ENCODE results near the gene KLF6.

Gene KLF6

DNA sequence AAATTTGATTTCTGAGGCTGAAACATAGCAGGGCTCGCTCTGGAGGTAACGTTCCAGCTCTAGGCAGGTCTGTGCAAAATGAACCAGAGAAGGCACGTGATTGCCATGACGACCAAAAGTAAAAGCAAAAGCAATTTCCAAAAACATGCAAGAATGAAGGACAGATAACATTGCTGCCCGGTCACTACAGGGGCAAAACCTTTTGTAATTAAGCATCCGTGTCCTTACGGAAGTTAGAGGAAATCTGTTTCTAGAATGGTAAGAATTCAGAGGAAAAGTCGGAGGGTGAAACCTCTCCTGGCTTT, 2.9 kb downstream of the KLF6 start:
- Histone ChIP-seq H3K9me3 (ENCODE audit: control insufficient read depth, insufficient read depth, low read depth, low read length) (no peaks in the 10 kb centered on the region), H3K27ac (ENCODE audit: extremely low read depth, low read depth, low read length) (no peak overlapping the region), H3K4me1 (ENCODE audit: control insufficient read depth, insufficient read depth, low read length) (peaks cover 8% of the 10 kb centered on the region), H3K4me3 (ENCODE audit: low read depth, low read length) (no peak overlapping the region), H3K36me3 (ENCODE audit: control insufficient read depth in 2 of 2, insufficient read depth in 1 of 2, low read length in 2 of 2) (peaks cover 14 to 50% of the 10 kb centered on the region in 2 experiments)
- ChIA-PET CTCF (interaction anchor here (0.7 kb wide), 1 partner anchor 512 kb away, joined by 3 read pairs; no protein-coding TSS in a partner anchor), POLR2A (no interaction called here)
- TF ChIP-seq ZFHX2 (tag by site-specific recombination; conservative IDR thresholded peaks at IDR 0.05), result no peak
- no peak for TF ChIP-seq ZNF138 (tag by site-specific recombination; IDR thresholded peaks at IDR 0.05; ENCODE audit: borderline replicate concordance)

DNA sequence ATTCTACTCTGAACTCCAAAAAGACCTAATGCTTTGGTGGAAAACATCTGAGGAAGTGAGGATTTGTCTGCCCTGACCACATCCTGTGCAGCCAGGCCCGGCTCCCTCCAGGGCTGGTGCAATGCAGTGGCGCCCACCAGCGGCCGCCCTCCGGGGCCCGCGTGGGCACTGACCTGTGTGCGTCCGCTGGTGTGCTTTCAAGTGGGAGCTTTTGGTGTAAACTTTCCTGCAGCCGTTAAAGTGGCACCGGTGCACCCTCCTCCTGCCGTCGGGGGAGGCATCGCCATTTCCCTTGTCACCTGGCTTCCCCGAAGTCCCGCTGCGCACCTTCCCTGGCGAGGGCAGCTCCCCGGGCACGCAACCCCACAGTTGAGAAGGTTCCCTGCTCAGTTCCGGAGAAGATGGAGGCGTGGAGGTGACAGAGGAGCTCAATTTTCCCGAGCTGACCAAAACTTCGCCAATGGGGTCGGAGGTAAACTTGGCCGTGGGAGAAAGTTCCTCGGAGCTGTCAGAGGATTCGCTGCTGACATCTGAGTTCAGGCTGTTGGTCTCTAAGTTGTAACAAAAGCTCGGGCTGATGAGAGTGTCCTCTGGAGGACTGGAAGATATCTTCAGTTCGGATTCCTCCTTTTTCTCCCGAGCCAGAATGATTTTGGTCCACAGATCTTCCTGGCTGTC, 3.4 kb downstream of the KLF6 start:
- POLR2A ChIA-PET, result interaction anchor here (0.5 kb wide), 1 partner anchor 31 kb away, joined by 7 read pairs; no protein-coding TSS in a partner anchor
- peaks cover 14 to 50% of the 10 kb centered on the region in 2 experiments for H3K36me3 ChIP-seq (ENCODE audit: control insufficient read depth in 2 of 2, insufficient read depth in 1 of 2, low read length in 2 of 2)
- no peak overlapping the region for H3K4me3 ChIP-seq (ENCODE audit: low read depth, low read length)
- no peak for TF ChIP-seq ZNF23 (tag by site-specific recombination; IDR thresholded peaks at IDR 0.05; ENCODE audit: borderline replicate concordance)
- TF ChIP-seq ZBTB21 (tag by site-specific recombination; IDR thresholded peaks at IDR 0.05), result no peak
- TF ChIP-seq ZNF223 (tag by site-specific recombination; IDR thresholded peaks at IDR 0.05), result no peak
- TF ChIP-seq ZNF133 (tag by site-specific recombination; IDR thresholded peaks at IDR 0.05), result no peak
- TF ChIP-seq MEIS1 (CRISPR knock-in tag; IDR thresholded peaks at IDR 0.05; ENCODE audit: borderline replicate concordance), result no peak
- TF ChIP-seq, protein P1, sequence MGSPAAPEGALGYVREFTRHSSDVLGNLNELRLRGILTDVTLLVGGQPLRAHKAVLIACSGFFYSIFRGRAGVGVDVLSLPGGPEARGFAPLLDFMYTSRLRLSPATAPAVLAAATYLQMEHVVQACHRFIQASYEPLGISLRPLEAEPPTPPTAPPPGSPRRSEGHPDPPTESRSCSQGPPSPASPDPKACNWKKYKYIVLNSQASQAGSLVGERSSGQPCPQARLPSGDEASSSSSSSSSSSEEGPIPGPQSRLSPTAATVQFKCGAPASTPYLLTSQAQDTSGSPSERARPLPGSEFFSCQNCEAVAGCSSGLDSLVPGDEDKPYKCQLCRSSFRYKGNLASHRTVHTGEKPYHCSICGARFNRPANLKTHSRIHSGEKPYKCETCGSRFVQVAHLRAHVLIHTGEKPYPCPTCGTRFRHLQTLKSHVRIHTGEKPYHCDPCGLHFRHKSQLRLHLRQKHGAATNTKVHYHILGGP (tag by site-specific recombination; IDR thresholded peaks at IDR 0.05), result no peak
- TF ChIP-seq ZNF626 (tag by site-specific recombination; IDR thresholded peaks at IDR 0.05), result no peak
- no peak for TF ChIP-seq ZNF837 (tag by site-specific recombination; IDR thresholded peaks at IDR 0.05)
- TF ChIP-seq SALL2 (tag by site-specific recombination; IDR thresholded peaks at IDR 0.05; ENCODE audit: borderline replicate concordance), result no peak
- TF ChIP-seq ZNF221 (tag by site-specific recombination; IDR thresholded peaks at IDR 0.05; ENCODE audit: borderline replicate concordance), result no peak
- TF ChIP-seq GLI2 (tag by site-specific recombination; IDR thresholded peaks at IDR 0.05; ENCODE audit: borderline replicate concordance, low read depth), result no peak
- TF ChIP-seq, protein P2, sequence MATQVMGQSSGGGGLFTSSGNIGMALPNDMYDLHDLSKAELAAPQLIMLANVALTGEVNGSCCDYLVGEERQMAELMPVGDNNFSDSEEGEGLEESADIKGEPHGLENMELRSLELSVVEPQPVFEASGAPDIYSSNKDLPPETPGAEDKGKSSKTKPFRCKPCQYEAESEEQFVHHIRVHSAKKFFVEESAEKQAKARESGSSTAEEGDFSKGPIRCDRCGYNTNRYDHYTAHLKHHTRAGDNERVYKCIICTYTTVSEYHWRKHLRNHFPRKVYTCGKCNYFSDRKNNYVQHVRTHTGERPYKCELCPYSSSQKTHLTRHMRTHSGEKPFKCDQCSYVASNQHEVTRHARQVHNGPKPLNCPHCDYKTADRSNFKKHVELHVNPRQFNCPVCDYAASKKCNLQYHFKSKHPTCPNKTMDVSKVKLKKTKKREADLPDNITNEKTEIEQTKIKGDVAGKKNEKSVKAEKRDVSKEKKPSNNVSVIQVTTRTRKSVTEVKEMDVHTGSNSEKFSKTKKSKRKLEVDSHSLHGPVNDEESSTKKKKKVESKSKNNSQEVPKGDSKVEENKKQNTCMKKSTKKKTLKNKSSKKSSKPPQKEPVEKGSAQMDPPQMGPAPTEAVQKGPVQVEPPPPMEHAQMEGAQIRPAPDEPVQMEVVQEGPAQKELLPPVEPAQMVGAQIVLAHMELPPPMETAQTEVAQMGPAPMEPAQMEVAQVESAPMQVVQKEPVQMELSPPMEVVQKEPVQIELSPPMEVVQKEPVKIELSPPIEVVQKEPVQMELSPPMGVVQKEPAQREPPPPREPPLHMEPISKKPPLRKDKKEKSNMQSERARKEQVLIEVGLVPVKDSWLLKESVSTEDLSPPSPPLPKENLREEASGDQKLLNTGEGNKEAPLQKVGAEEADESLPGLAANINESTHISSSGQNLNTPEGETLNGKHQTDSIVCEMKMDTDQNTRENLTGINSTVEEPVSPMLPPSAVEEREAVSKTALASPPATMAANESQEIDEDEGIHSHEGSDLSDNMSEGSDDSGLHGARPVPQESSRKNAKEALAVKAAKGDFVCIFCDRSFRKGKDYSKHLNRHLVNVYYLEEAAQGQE (tag by site-specific recombination; IDR thresholded peaks at IDR 0.05), result no peak
- no peak for TF ChIP-seq ZNF792 (tag by site-specific recombination; IDR thresholded peaks at IDR 0.05)
- TF ChIP-seq ZNF394 (tag by site-specific recombination; IDR thresholded peaks at IDR 0.05; ENCODE audit: borderline replicate concordance), result no peak
- TF ChIP-seq, protein P3, sequence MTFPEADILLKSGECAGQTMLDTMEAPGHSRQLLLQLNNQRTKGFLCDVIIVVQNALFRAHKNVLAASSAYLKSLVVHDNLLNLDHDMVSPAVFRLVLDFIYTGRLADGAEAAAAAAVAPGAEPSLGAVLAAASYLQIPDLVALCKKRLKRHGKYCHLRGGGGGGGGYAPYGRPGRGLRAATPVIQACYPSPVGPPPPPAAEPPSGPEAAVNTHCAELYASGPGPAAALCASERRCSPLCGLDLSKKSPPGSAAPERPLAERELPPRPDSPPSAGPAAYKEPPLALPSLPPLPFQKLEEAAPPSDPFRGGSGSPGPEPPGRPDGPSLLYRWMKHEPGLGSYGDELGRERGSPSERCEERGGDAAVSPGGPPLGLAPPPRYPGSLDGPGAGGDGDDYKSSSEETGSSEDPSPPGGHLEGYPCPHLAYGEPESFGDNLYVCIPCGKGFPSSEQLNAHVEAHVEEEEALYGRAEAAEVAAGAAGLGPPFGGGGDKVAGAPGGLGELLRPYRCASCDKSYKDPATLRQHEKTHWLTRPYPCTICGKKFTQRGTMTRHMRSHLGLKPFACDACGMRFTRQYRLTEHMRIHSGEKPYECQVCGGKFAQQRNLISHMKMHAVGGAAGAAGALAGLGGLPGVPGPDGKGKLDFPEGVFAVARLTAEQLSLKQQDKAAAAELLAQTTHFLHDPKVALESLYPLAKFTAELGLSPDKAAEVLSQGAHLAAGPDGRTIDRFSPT (tag by site-specific recombination; IDR thresholded peaks at IDR 0.05), result no peak
- TF ChIP-seq WT1 (tag by site-specific recombination; IDR thresholded peaks at IDR 0.05), result no peak
- TF ChIP-seq, protein P4, sequence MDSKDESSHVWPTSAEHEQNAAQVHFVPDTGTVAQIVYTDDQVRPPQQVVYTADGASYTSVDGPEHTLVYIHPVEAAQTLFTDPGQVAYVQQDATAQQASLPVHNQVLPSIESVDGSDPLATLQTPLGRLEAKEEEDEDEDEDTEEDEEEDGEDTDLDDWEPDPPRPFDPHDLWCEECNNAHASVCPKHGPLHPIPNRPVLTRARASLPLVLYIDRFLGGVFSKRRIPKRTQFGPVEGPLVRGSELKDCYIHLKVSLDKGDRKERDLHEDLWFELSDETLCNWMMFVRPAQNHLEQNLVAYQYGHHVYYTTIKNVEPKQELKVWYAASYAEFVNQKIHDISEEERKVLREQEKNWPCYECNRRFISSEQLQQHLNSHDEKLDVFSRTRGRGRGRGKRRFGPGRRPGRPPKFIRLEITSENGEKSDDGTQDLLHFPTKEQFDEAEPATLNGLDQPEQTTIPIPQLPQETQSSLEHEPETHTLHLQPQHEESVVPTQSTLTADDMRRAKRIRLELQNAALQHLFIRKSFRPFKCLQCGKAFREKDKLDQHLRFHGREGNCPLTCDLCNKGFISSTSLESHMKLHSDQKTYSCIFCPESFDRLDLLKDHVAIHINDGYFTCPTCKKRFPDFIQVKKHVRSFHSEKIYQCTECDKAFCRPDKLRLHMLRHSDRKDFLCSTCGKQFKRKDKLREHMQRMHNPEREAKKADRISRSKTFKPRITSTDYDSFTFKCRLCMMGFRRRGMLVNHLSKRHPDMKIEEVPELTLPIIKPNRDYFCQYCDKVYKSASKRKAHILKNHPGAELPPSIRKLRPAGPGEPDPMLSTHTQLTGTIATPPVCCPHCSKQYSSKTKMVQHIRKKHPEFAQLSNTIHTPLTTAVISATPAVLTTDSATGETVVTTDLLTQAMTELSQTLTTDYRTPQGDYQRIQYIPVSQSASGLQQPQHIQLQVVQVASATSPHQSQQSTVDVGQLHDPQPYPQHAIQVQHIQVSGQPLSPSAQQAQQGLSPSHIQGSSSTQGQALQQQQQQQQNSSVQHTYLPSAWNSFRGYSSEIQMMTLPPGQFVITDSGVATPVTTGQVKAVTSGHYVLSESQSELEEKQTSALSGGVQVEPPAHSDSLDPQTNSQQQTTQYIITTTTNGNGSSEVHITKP (tag by site-specific recombination; IDR thresholded peaks at IDR 0.05), result no peak
- TF ChIP-seq ZNF623 (tag by site-specific recombination; IDR thresholded peaks at IDR 0.05), result no peak
- TF ChIP-seq SCRT2 (tag by site-specific recombination; IDR thresholded peaks at IDR 0.05), result no peak
- TF ChIP-seq, protein P5, sequence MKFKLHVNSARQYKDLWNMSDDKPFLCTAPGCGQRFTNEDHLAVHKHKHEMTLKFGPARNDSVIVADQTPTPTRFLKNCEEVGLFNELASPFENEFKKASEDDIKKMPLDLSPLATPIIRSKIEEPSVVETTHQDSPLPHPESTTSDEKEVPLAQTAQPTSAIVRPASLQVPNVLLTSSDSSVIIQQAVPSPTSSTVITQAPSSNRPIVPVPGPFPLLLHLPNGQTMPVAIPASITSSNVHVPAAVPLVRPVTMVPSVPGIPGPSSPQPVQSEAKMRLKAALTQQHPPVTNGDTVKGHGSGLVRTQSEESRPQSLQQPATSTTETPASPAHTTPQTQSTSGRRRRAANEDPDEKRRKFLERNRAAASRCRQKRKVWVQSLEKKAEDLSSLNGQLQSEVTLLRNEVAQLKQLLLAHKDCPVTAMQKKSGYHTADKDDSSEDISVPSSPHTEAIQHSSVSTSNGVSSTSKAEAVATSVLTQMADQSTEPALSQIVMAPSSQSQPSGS (tag by site-specific recombination; IDR thresholded peaks at IDR 0.05; ENCODE audit: low read depth), result no peak
- peaks cover 11% of the 10 kb centered on the region for H3K4me1 ChIP-seq (ENCODE audit: control insufficient read depth, insufficient read depth, low read length)
- H3K9me3 ChIP-seq (ENCODE audit: control insufficient read depth, insufficient read depth, low read depth, low read length), result no peaks in the 10 kb centered on the region
- CTCF ChIA-PET, result interaction anchor here (0.7 kb wide), 1 partner anchor 512 kb away, joined by 3 read pairs; no protein-coding TSS in a partner anchor
- H3K27ac ChIP-seq (ENCODE audit: extremely low read depth, low read depth, low read length), result no peak overlapping the region
